ENCODE measurements around the gene KRCC1. TPM values are rescaled to one million over a fixed set of nuclear protein-coding genes. Genes with fewer than 3 reads are reported as not detected.

Gene KRCC1
- total RNA-seq, 4 donors from 2014 or later, result 20.0 to 29.5 (median 27.2) TPM

- Histone ChIP-seq H3K27ac (peak overlapping the region; percentile 30 to 88 (median 55)), H3K9me3 (no peaks in the 10 kb centered on the region), H3K4me1 (peaks cover 0 to 11% of the 10 kb centered on the region in 2 donors), H3K36me3 (peaks cover 0 to 49% of the 10 kb centered on the region in 2 donors), H3K4me3 (no peak overlapping the region), H3K27me3 (no peaks in the 10 kb centered on the region)
- in situ Hi-C loops (cut with MboI; ENCODE audit: low sequenced_read_pairs in 4 of 4), result no loop called here
- TF ChIP-seq CTCF (IDR thresholded peaks at IDR 0.05 in 4 of 5, conservative IDR thresholded peaks at IDR 0.05 in 1 of 5) (no peak), POLR2A (IDR thresholded peaks at IDR 0.05) (no peak)
- ATAC-seq (no peak), DNase-seq (no peak)
- intact Hi-C loops (cut with DNase I; ENCODE audit: low total_unique reads), result no loop called here
Measured at GRCh38 chr2:88092773-88093172, 37.2 kb upstream of the KRCC1 start.

GRCh38 chr2:88091943-88092342 is 36.4 kb upstream of the KRCC1 start:
- in situ Hi-C loops (cut with MboI; ENCODE audit: low sequenced_read_pairs in 4 of 4), result no loop called here
- Histone ChIP-seq H3K4me3 (no peak overlapping the region), H3K36me3 (peaks cover 0 to 51% of the 10 kb centered on the region in 2 donors), H3K27me3 (no peaks in the 10 kb centered on the region), H3K27ac (peak overlapping the region; percentile 30 to 88 (median 55)), H3K9me3 (no peaks in the 10 kb centered on the region), H3K4me1 (peaks cover 0 to 11% of the 10 kb centered on the region in 2 donors)
- DNase-seq (no peak), ATAC-seq (no peak)
- intact Hi-C loops (cut with DNase I; ENCODE audit: low total_unique reads), result no loop called here
- TF ChIP-seq CTCF (IDR thresholded peaks at IDR 0.05 in 4 of 5, conservative IDR thresholded peaks at IDR 0.05 in 1 of 5) (no peak), POLR2A (IDR thresholded peaks at IDR 0.05) (no peak)

GRCh38 chr2:88090446-88091283 is 35.1 kb upstream of the KRCC1 start:
- ATAC-seq, result no peak
- Histone ChIP-seq H3K27me3 (no peaks in the 10 kb centered on the region), H3K27ac (peak overlapping the region; percentile 43 to 88 (median 48)), H3K9me3 (no peaks in the 10 kb centered on the region), H3K36me3 (peaks cover 0 to 56% of the 10 kb centered on the region in 2 donors), H3K4me3 (no peak overlapping the region), H3K4me1 (peaks cover 3 to 11% of the 10 kb centered on the region in 2 donors)
- no peak for DNase-seq
- TF ChIP-seq CTCF (IDR thresholded peaks at IDR 0.05 in 4 of 5, conservative IDR thresholded peaks at IDR 0.05 in 1 of 5), result no peak
- no peak for TF ChIP-seq POLR2A (IDR thresholded peaks at IDR 0.05)
- in situ Hi-C loops (cut with MboI; ENCODE audit: low sequenced_read_pairs in 4 of 4), result no loop called here
- intact Hi-C loops (cut with DNase I; ENCODE audit: low total_unique reads), result no loop called here

- Histone ChIP-seq H3K4me1 (peaks cover 8 to 11% of the 10 kb centered on the region in 2 donors), H3K27me3 (no peaks in the 10 kb centered on the region), H3K9me3 (no peaks in the 10 kb centered on the region), H3K4me3 (no peak overlapping the region), H3K27ac (peak overlapping the region in 3 of 4 donors; percentile 26 to 88 (median 34)), H3K36me3 (peaks cover 0 to 69% of the 10 kb centered on the region in 2 donors)
- no peak for DNase-seq
- TF ChIP-seq CTCF (IDR thresholded peaks at IDR 0.05 in 4 of 5, conservative IDR thresholded peaks at IDR 0.05 in 1 of 5), result no peak
- TF ChIP-seq POLR2A (IDR thresholded peaks at IDR 0.05), result no peak
- in situ Hi-C loops (cut with MboI; ENCODE audit: low sequenced_read_pairs in 4 of 4), result no loop called here
- ATAC-seq, result no peak
- intact Hi-C loops (cut with DNase I; ENCODE audit: low total_unique reads), result no loop called here
Measured at GRCh38 chr2:88088999-88089398, 33.4 kb upstream of the KRCC1 start.
